Measurements from ENCODE around the gene GPLD1.
"Not testable (repeated sequence)": the region's sequence is repeated elsewhere in the genome, so short reads cannot be mapped to it uniquely, and the experiment has no call there.

GPLD1 gene

DNA sequence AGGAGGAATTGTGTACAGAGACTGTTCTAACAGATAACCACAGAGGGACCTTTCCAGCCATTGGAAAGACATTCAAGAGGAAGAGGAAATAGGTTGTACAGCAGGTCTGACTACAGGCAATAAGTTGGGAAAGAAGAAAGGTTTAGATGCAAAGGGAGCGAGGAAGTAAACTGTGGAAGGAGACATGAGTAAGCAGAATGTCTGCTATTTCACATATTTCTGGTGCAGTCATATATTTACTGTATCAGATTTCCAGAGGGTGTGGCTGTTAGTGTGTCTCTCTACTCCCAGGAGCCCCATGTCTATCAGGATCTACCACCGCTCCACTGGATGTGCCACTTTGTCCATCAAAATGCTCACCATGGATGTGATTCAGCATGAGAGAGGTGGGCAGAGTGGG lies 60.8 kb downstream of the GPLD1 start:
- Mint-ChIP-seq H3K9me3 (no peaks in the 10 kb centered on the region), H3K4me3 (no peak overlapping the region), H3K4me1 (no peaks in the 10 kb centered on the region), H3K27me3 (no peaks in the 10 kb centered on the region), H3K36me3 (ENCODE audit: low read depth) (peaks cover 10% of the 10 kb centered on the region), H3K27ac (no peak overlapping the region)
- DNase-seq (no peak), ATAC-seq (no peak)

DNA sequence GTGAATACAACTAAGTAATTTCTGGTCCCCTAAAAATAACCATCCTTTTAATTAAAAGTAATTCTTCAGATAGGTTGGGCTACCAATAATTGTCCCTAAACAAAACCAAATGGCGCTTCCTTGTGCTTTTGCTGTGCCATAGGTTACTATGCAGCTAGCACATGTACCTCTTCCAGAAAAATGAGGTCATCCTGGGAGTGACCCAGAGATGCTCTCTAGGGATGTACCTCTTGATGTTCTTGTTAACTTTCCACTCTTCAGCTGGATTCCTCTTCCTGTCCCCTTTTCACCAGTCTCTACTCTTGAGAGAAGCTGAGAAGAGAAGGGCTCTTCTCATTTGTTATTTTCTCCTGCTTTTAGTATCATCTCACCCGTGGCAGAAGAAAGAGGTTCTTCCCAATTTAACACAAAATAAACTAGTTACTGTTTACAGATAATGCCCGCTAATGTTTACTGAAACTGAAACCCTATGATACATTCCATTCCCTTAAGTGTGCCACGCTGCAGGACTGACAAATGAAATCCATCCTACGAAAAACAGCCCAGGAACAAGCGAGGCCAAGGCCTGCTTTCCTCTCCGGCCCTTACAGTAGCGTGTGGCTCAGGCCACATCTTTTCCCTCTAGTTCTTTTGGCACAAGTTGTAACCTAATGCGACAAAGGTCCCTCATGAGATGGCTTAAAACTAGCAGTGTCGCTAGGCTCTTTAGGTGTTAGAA lies 62.5 kb downstream of the GPLD1 start:
- H3K27me3 Mint-ChIP-seq, result no peaks in the 10 kb centered on the region
- H3K27ac Mint-ChIP-seq, result no peak overlapping the region
- H3K4me3 Mint-ChIP-seq, result no peak overlapping the region
- no peaks in the 10 kb centered on the region for H3K9me3 Mint-ChIP-seq
- DNase-seq (no peak), ATAC-seq (no peak)
- no peaks in the 10 kb centered on the region for H3K4me1 Mint-ChIP-seq
- peaks cover 17% of the 10 kb centered on the region for H3K36me3 Mint-ChIP-seq (ENCODE audit: low read depth)

DNA sequence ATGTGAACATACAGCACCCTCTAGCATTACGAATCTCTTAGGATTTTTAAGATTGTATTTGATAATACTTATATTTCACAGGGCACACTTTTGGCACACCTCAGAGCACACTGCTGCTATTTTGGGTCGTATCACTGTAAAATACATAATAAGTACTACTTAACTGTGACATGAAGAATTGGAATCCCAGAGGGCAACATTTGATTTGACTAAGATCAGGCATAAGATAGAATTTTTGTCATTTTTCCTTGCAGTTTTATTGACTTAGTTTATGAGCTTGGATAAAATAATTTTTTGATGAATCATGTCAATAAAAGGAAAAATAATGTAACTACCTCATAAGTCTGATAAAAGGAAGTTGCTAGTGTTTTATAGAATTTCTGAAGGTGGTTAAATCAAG lies 64.3 kb downstream of the GPLD1 start:
- peaks cover 25% of the 10 kb centered on the region for H3K36me3 Mint-ChIP-seq (ENCODE audit: low read depth)
- ATAC-seq (no peak), DNase-seq (no peak)
- no peaks in the 10 kb centered on the region for H3K9me3 Mint-ChIP-seq
- peak overlapping the region; percentile 10 for H3K27ac Mint-ChIP-seq
- H3K4me1 Mint-ChIP-seq, result no peaks in the 10 kb centered on the region
- no peak overlapping the region for H3K4me3 Mint-ChIP-seq
- no peaks in the 10 kb centered on the region for H3K27me3 Mint-ChIP-seq

DNA sequence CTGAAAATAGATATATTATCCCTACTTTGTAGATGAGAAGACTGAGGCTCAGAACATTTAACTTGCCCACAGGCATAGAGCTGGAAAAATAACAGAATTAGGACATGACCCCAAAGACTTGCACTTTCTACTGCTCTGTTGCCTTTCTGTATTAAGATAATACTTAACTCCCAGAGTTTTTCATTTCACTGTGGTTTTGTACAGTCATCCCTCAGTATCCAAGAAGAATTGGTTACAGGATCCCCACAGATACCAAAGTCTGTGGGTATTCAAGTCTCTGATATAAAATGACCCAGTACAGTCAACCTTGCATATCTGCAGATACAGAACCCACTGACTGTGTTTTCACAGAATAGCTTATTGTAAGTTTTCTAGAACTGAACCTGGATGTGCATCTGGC lies 69.9 kb downstream of the GPLD1 start:
- Mint-ChIP-seq H3K36me3 (ENCODE audit: low read depth) (peaks cover 43% of the 10 kb centered on the region), H3K27ac (no peak overlapping the region), H3K4me1 (no peaks in the 10 kb centered on the region), H3K27me3 (no peaks in the 10 kb centered on the region), H3K9me3 (no peaks in the 10 kb centered on the region), H3K4me3 (no peak overlapping the region)
- DNase-seq (no peak), ATAC-seq (no peak)

DNA sequence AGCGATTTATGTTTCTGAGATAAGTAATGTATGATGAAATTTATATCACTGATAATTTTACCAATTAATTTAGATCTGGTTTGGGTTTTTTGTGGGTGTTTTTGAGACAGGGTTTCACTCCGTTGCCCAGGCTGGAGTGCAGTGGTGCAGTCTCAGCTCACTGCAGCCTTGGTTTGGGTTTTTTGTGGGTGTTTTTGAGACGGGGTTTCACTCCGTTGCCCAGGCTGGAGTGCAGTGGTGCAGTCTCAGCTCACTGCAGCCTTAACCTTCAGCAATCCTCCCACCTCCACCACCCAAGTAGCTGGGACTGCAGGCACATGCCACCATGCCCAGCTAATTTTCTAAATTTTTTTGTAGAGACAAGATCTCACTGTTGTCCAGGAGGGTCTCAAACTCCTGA lies 73.6 kb downstream of the GPLD1 start:
- Mint-ChIP-seq H3K36me3 (ENCODE audit: low read depth) (peaks cover 45% of the 10 kb centered on the region), H3K4me1 (peaks cover 4% of the 10 kb centered on the region), H3K4me3 (no peak overlapping the region)

DNA sequence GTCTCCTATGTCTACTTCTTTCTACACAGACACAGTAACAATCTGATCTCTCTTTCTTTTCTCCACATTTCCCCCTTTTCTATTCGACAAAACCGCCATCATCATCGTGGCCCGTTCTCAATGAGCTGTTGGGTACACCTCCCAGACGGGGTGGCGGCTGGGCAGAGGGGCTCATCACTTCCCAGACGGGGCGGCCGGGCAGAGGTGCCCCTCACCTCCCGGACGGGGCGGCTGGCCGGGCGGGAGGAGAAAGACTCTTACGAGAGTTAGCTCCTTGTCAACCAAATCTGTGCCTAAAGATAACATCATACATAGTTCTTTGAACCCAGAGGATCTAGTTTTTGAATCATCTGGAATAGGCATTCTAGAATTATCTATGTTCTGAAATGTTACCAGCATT lies 74.8 kb downstream of the GPLD1 start:
- DNase-seq, H3K27ac Mint-ChIP-seq, H3K9me3 Mint-ChIP-seq, ATAC-seq, H3K4me3 Mint-ChIP-seq, H3K27me3 Mint-ChIP-seq, H3K4me1 Mint-ChIP-seq: not testable (repeated sequence)
- peaks cover 41% of the 10 kb centered on the region for H3K36me3 Mint-ChIP-seq (ENCODE audit: low read depth)

More for the DNA sequence above, 73.6 kb downstream of the GPLD1 start:
- ATAC-seq (no peak), DNase-seq (no peak)
- Mint-ChIP-seq H3K27ac (no peak overlapping the region), H3K27me3 (no peaks in the 10 kb centered on the region), H3K9me3 (no peaks in the 10 kb centered on the region)

DNA sequence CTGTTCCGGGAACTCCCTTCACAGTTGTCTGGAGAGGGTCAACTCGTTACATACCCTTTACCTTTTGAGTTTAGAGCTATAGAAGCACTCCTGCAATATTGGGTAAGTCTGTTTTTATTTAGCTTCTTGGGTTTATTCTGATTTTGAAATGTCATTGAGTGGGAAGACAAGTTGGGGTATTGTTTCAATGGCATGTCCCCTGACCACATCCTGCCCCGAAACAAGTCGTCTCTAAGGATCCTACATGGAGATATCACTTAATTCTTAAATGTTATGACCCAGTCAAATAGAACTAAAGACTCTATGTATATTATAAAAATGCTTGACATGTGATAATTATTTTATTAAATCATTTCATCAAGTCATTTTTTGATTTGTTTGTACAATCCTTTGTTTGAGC lies 77.1 kb downstream of the GPLD1 start:
- ATAC-seq, result no peak
- Mint-ChIP-seq H3K4me1 (peaks cover 4% of the 10 kb centered on the region), H3K4me3 (no peak overlapping the region), H3K27ac (no peak overlapping the region), H3K27me3 (no peaks in the 10 kb centered on the region), H3K36me3 (ENCODE audit: low read depth) (peaks cover 38% of the 10 kb centered on the region), H3K9me3 (no peaks in the 10 kb centered on the region)
- DNase-seq, result no peak

DNA sequence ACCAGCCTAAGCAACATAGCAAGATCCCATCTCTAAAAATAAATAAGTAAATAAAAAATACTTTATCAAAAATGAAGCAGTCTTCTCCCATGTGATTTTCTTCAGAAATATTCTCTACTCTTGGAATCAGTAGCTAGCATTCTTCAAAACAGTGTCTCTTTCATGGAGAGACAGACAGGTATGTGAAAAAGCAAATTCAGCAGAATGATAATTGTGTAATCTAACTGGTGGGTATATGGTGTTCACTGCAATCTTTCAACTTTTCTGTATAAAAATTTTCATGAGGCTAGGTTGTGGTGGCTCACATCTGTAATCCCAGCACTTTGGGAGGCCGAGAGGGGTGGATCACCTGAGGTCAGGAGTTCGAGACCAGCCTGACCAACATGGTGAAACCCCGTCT lies 78.8 kb downstream of the GPLD1 start:
- peaks cover 4% of the 10 kb centered on the region for H3K4me1 Mint-ChIP-seq
- ATAC-seq (no peak), DNase-seq (no peak)
- H3K27ac Mint-ChIP-seq, result no peak overlapping the region
- no peak overlapping the region for H3K4me3 Mint-ChIP-seq
- no peaks in the 10 kb centered on the region for H3K27me3 Mint-ChIP-seq
- peaks cover 32% of the 10 kb centered on the region for H3K36me3 Mint-ChIP-seq (ENCODE audit: low read depth)
- H3K9me3 Mint-ChIP-seq, result no peaks in the 10 kb centered on the region

DNA sequence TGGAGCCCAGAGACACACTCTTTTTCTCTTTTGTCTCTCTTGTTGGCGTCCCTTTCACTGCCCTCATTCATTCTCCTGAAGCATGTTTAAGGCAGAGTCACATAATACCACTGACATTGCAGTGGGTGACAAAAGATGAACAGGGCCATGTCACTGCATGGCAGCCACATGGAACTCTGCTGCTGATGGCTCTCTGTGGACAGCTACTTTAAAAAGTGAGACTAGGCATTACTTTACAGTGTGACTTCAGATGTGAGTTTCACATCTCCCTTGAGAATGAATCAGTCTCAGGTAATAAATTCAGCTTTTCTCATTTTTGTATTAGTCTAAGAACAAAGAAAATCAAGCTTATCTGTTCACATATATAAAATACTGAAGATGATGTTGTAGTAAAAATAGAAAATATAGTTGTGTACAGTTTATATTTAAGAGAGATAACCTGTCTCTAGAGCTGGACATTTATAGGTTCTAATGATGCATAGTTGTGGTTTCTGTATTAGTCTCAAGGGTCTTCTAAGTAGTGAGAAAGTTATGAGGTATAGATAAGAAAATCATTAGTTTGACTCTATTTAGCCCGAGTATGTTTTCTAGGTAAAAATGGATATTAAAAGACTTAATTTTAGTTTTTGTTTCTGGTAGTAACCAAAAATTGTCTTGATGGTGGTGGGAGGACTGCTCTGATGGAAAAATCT lies 80.5 kb downstream of the GPLD1 start:
- Mint-ChIP-seq H3K36me3 (ENCODE audit: low read depth) (peaks cover 34% of the 10 kb centered on the region), H3K4me1 (peaks cover 18% of the 10 kb centered on the region), H3K27ac (no peak overlapping the region), H3K4me3 (no peak overlapping the region), H3K9me3 (no peaks in the 10 kb centered on the region), H3K27me3 (no peaks in the 10 kb centered on the region)
- ATAC-seq, result no peak
- DNase-seq, result no peak

DNA sequence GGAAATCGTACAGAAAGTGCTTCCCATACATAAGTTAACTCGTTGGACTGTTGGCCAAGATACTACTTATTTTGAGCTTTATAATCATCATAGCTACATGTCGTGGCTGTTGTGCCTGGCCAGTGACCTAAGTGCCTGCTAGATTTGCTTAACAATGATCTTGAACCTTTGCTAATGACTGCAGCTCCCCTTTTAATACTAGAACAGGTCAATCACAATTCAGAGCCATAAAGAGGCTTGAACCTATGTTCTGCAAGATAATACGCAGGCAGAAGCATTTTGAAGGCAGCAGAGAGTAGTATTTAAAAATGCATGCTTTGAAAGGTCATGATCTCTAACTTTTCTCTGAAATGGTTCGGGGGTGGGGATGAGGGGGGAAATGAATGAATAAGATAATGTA lies 84.1 kb downstream of the GPLD1 start:
- ATAC-seq (no peak), DNase-seq (no peak)
- H3K9me3 Mint-ChIP-seq, result no peaks in the 10 kb centered on the region
- peaks cover 17% of the 10 kb centered on the region for H3K36me3 Mint-ChIP-seq (ENCODE audit: low read depth)
- H3K27me3 Mint-ChIP-seq, result no peaks in the 10 kb centered on the region
- H3K4me1 Mint-ChIP-seq, result peaks cover 29% of the 10 kb centered on the region
- H3K4me3 Mint-ChIP-seq, result no peak overlapping the region
- H3K27ac Mint-ChIP-seq, result no peak overlapping the region

DNA sequence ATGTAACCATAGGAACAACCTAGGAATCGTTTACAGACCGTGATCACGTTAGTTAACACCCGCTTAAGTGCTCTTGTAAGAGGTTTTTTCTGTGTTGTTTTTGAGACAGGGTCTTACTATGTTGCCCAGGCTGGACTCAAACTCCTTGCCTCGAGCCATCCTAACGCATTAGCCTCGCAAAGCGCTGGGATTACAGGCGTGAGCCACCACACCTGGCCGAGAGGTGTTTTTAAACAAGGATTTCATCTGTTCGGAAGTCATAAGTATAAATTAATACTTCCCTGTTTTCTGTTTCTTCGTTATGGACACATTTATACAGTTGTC lies 85.9 kb downstream of the GPLD1 start:
- Mint-ChIP-seq H3K4me3 (peak overlapping the region; percentile 94), H3K27ac (peak overlapping the region; percentile 87), H3K9me3 (no peaks in the 10 kb centered on the region), H3K27me3 (peaks cover 8% of the 10 kb centered on the region), H3K4me1 (peaks cover 29% of the 10 kb centered on the region), H3K36me3 (ENCODE audit: low read depth) (peaks cover 11% of the 10 kb centered on the region)
- no peak for DNase-seq
- ATAC-seq, result no peak

DNA sequence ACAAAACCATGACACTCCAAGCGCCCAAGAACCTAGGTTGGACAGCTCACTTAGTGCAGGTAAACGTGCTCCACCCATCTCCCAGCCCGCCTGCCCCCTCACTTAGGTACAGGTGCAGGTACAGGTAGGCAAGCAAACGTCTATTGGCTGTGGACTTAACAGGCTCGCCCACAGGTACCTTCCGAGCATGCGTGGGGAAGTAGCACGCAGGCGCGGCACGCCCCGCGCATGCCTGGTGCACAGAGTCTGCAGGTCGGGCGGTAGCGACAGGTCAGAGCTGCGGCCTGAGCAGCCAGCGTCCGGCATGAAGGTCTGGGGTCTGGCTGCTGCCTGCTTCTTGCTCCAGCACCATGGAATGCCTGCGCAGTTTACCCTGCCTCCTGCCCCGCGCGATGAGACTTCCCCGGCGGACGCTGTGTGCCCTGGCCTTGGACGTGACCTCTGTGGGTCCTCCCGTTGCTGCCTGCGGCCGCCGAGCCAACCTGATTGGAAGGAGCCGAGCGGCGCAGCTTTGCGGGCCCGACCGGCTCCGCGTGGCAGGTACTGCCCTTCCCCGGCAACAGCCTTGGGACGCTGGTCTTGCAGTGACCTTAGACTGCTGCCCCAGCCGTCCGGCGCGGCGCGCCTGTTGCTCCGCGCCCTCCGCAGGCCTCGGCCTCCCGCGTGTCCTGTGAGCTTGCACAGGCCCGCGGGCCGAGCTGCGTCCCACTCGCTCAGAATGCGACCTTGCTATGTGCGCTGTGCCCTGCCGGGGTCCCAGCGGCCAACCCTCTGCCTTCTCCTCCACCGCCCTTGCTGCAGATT lies 86.5 kb downstream of the GPLD1 start, which contains the start of gene MRS2:
TSS of gene MRS2 (plus strand) at position 240 of the 804 bp plus-strand sequence. CDS start at position 351, 111 bp downstream.
- Mint-ChIP-seq H3K27me3 (peaks cover 9% of the 10 kb centered on the region), H3K27ac (peak within 1 kb of the TSS; percentile 87), H3K9me3 (no peaks in the 10 kb centered on the region), H3K4me1 (peaks cover 29% of the 10 kb centered on the region), H3K36me3 (ENCODE audit: low read depth) (peaks cover 8% of the 10 kb centered on the region), H3K4me3 (peak within 1 kb of the TSS; percentile 94)
- ATAC-seq (peak; percentile 96), DNase-seq (peak; percentile 80)

DNA sequence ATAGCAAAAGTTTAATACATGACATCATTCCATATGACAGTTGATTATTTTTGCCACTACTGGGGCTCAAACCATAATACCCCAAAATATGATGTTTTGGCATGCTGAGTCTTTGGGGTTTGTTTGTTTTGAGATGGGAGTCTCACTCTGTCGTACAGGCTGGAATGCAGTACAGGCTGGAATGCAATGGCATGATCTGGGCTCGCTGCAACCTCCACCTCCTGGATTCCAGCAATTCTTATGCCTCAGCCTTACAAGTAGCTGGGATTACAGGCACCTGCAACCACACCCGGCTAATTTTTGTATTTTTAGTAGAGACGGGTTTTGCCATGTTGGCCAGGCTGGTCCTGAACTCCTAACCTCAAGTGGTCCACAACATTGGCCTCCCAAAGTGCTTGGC lies 87.9 kb downstream of the GPLD1 start:
- Mint-ChIP-seq H3K36me3 (ENCODE audit: low read depth) (peaks cover 8% of the 10 kb centered on the region), H3K9me3 (peaks cover 3% of the 10 kb centered on the region), H3K27me3 (peaks cover 19% of the 10 kb centered on the region), H3K4me3 (no peak overlapping the region), H3K27ac (no peak overlapping the region), H3K4me1 (peaks cover 29% of the 10 kb centered on the region)
- no peak for ATAC-seq
- DNase-seq, result no peak

DNA sequence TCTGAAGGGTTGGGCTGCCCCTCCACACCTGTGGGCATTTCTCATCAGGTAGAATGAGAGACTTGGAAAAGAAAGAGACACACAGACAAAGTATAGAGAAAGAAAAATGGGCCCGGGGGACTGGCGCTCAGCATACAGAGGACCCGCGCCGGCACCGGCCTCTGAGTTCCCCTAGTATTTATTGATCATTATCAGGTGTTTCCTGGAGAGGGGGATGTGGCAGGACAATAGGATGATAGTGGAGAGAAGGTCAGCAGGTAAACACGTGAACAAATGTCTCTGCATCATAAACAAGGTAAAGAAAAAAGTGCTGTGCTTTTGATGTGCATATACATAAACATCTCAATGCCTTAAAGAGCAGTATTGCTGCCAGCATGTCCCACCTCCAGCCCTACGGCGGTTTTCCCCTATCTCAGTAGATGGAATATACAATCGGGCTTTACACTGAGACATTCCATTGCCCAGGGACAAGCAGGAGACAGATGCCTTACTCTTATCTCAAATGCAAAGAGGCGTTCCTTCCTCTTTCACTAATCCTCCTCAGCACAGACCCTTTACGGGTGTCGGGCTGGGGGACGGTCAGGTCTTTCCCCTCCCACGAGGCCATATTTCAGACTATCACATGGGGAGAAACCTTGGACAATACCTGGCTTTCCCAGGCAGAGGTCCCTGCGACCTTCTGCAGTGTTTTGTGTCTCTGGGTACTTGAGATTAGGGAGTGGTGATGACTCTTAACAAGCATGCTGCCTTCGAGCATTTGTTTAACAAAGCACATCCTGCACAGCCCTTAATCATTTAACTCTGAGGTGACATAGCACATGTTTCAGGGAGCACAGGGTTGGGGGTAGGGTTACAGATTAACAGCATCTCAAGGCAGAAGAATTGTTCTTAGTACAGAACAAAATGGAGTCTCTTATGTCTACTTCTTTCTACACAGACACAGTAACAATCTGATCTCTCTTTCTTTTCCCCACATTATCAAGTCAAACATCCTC lies 89.0 kb downstream of the GPLD1 start:
- H3K4me3 Mint-ChIP-seq; H3K27ac Mint-ChIP-seq; H3K36me3 Mint-ChIP-seq (ENCODE audit: low read depth); H3K9me3 Mint-ChIP-seq; ATAC-seq; DNase-seq: not testable (repeated sequence)
- Mint-ChIP-seq H3K4me1 (peaks cover 29% of the 10 kb centered on the region), H3K27me3 (peaks cover 24% of the 10 kb centered on the region)

Data from activated naive CD8-positive, alpha-beta T cell treated with anti-CD3 and anti-CD28 coated beads, Interleukin-2, amount 50 U/mL, for 24 hours (primary cell).